HepG2 (cell line): ENCODE measurements around the gene EIF4EBP3. TPM values are rescaled to one million over a fixed set of nuclear protein-coding genes. Genes with fewer than 3 reads are reported as not detected.

ENCODE experiments used
- ATF6 ChIP-seq: sonication (generic); formaldehyde crosslinking; conservative IDR thresholded peaks from 2 replicates; pipeline ENCODE4 v1.4.0; 2020; ENCODE audit warnings: missing genetic modification reagents
- BRD4 ChIP-seq: sonication (generic); formaldehyde crosslinking; IDR thresholded peaks from 2 replicates; pipeline ENCODE4 v1.4.0; 2020; ENCODE audit warnings: missing genetic modification reagents
- CENPX ChIP-seq: sonication (generic); formaldehyde crosslinking; IDR thresholded peaks from 2 replicates; pipeline ENCODE4 v1.9.0; 2021; ENCODE audit warnings: mild to moderate bottlenecking, missing genetic modification reagents, moderate library complexity
- CERS6 ChIP-seq: sonication (generic); formaldehyde crosslinking; IDR thresholded peaks from 2 replicates; pipeline ENCODE4 v1.5.0; 2020; ENCODE audit warnings: missing genetic modification reagents
- CHD4 ChIP-seq: fragments of 200-600 bp; sonication (generic); IDR thresholded peaks from 2 replicates; pipeline ENCODE4 v1.7.0; 2017; ENCODE audit warnings: mild to moderate bottlenecking, low read length, borderline replicate concordance
- GZF1 ChIP-seq: sonication (generic); formaldehyde crosslinking; IDR thresholded peaks from 2 replicates; pipeline ENCODE4 v1.5.1; 2020; ENCODE audit warnings: mild to moderate bottlenecking, missing genetic modification reagents
- JARID2 ChIP-seq: sonication (generic); formaldehyde crosslinking; IDR thresholded peaks from 2 replicates; pipeline ENCODE4 v1.8.1; 2023; ENCODE audit warnings: missing genetic modification reagents, inconsistent platforms; ENCODE audit not compliant: insufficient replicate concordance
- MYNN ChIP-seq: sonication (generic); formaldehyde crosslinking; IDR thresholded peaks from 2 replicates; pipeline ENCODE4 v1.4.0; 2020; ENCODE audit warnings: mild to moderate bottlenecking, low read depth, missing genetic modification reagents
- PRDM10 ChIP-seq: sonication (generic); formaldehyde crosslinking; IDR thresholded peaks from 2 replicates; pipeline ENCODE4 v1.4.0; 2020; ENCODE audit warnings: low read depth, missing genetic modification reagents
- SRSF4 ChIP-seq: fragments of 200-400 bp; formaldehyde crosslinking; IDR thresholded peaks from one replicate; pipeline ENCODE4 v1.6.1; 2018; ENCODE audit warnings: mild to moderate bottlenecking, low read depth, low read length, moderate library complexity; ENCODE audit not compliant: poor library complexity, severe bottlenecking
- TEAD2 ChIP-seq: sonication (generic); formaldehyde crosslinking; IDR thresholded peaks from 2 replicates; pipeline ENCODE4 v1.9.0; 2021; ENCODE audit warnings: missing genetic modification reagents
- XRCC5 ChIP-seq: fragments of 200-400 bp; formaldehyde crosslinking; optimal IDR thresholded peaks from 2 replicates; pipeline ENCODE3; 2017; ENCODE audit warnings: mild to moderate bottlenecking, low read length
- ZNF101 ChIP-seq: sonication (generic); formaldehyde crosslinking; IDR thresholded peaks from 2 replicates; pipeline ENCODE4 v1.4.0; 2020; ENCODE audit warnings: mild to moderate bottlenecking, low read depth, missing genetic modification reagents, borderline replicate concordance
- ZNF143 ChIP-seq: sonication (generic); formaldehyde crosslinking; IDR thresholded peaks from 2 replicates; pipeline ENCODE4 v1.4.0; 2020; ENCODE audit warnings: missing genetic modification reagents
- ZNF749 ChIP-seq: sonication (generic); formaldehyde crosslinking; IDR thresholded peaks from 2 replicates; pipeline ENCODE4 v1.8.0; 2022; ENCODE audit warnings: mild to moderate bottlenecking, missing genetic modification reagents, moderate library complexity, borderline replicate concordance
- polyA plus RNA-seq, 8 experiments: library from polyadenylated mRNA; depleted of rRNA in 3 of 8; stranded (reverse) in 7 of 8; unstranded in 1 of 8; fragments of >200 nt; fragmentation: Illumina TruSeq in 4 of 8; extraction: Trizol in 4 of 8; gene quantifications; 2 replicates each; pipeline versions ENCODE4 v1.2.1 to v1.2.3, GENCODE V29; 2011 to 2016; ENCODE audit warnings: low read depth in 4 of 8, missing spikeins in 1 of 8, mixed read lengths in 1 of 8; ENCODE audit not compliant: insufficient read depth in 1 of 8
- total RNA-seq, 5 experiments: library from RNA; depleted of rRNA; stranded (reverse); fragments of >200 nt; fragmentation: Illumina TruSeq; extraction: Trizol; gene quantifications; 2 replicates each; pipeline ENCODE4 v1.2.3, GENCODE V29; 2016; ENCODE audit warnings: low read depth in 1 of 5
- TF ChIP-seq, protein P1 (sequence below): sonication (generic); formaldehyde crosslinking; IDR thresholded peaks from 2 replicates; pipeline ENCODE4 v1.4.0; 2020; ENCODE audit warnings: mild to moderate bottlenecking, missing genetic modification reagents
- TF ChIP-seq, protein P2 (sequence below): sonication (generic); formaldehyde crosslinking; IDR thresholded peaks from 2 replicates; pipeline ENCODE4 v1.5.0; 2020; ENCODE audit warnings: missing genetic modification reagents

The EIF4EBP3 gene
- total and polyA plus RNA-seq, 2 of the 13 experiments (the other 11 are each of a cell fraction or from before 2014, with no cell fraction given): 0.61 to 1.7 TPM

- TF ChIP-seq ZNF101 (no peak), TEAD2 (no peak), CHD4 (no peak), ZNF749 (no peak), BRD4 (CRISPR knock-in tag) (no peak), XRCC5 (peak; percentile 4), CENPX (CRISPR knock-in tag) (no peak), JARID2 (no peak), ZNF143 (CRISPR knock-in tag) (no peak), PRDM10 (CRISPR knock-in tag) (no peak), SRSF4 (no peak), GZF1 (CRISPR knock-in tag) (no peak), MYNN (CRISPR knock-in tag) (no peak), ATF6 (CRISPR knock-in tag) (no peak), CERS6 (CRISPR knock-in tag) (no peak)
- TF ChIP-seq, protein P1, sequence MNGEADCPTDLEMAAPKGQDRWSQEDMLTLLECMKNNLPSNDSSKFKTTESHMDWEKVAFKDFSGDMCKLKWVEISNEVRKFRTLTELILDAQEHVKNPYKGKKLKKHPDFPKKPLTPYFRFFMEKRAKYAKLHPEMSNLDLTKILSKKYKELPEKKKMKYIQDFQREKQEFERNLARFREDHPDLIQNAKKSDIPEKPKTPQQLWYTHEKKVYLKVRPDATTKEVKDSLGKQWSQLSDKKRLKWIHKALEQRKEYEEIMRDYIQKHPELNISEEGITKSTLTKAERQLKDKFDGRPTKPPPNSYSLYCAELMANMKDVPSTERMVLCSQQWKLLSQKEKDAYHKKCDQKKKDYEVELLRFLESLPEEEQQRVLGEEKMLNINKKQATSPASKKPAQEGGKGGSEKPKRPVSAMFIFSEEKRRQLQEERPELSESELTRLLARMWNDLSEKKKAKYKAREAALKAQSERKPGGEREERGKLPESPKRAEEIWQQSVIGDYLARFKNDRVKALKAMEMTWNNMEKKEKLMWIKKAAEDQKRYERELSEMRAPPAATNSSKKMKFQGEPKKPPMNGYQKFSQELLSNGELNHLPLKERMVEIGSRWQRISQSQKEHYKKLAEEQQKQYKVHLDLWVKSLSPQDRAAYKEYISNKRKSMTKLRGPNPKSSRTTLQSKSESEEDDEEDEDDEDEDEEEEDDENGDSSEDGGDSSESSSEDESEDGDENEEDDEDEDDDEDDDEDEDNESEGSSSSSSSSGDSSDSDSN (CRISPR knock-in tag): peak; percentile 94
- TF ChIP-seq, protein P2, sequence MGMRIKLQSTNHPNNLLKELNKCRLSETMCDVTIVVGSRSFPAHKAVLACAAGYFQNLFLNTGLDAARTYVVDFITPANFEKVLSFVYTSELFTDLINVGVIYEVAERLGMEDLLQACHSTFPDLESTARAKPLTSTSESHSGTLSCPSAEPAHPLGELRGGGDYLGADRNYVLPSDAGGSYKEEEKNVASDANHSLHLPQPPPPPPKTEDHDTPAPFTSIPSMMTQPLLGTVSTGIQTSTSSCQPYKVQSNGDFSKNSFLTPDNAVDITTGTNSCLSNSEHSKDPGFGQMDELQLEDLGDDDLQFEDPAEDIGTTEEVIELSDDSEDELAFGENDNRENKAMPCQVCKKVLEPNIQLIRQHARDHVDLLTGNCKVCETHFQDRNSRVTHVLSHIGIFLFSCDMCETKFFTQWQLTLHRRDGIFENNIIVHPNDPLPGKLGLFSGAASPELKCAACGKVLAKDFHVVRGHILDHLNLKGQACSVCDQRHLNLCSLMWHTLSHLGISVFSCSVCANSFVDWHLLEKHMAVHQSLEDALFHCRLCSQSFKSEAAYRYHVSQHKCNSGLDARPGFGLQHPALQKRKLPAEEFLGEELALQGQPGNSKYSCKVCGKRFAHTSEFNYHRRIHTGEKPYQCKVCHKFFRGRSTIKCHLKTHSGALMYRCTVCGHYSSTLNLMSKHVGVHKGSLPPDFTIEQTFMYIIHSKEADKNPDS (CRISPR knock-in tag): no peak
Measured at GRCh38 chr5:140546851-140547507, 483 bp upstream of the EIF4EBP3 start (continued).
